SK-N-SH (cell line): Measurements from ENCODE around the gene RAG2.

Experiments used
- CTCF ChIP-seq: fragments of 200-600 bp; sonication (generic); IDR thresholded peaks from 2 replicates; pipeline ENCODE4 v1.6.1; 2017; ENCODE audit warnings: antibody characterized with exemption, mild to moderate bottlenecking, moderate library complexity
- EP300 ChIP-seq, 2 experiments: IDR thresholded peaks; 2 replicates each; pipeline versions ENCODE4 v1.4.0 to v1.6.1; 2012; ENCODE audit warnings: borderline replicate concordance in 1 of 2, low read depth in 1 of 2, low read length in 1 of 2
- EZH2phosphoT487 ChIP-seq: fragments of 200-600 bp; sonication (generic); IDR thresholded peaks from 2 replicates; pipeline ENCODE4 v1.6.1; 2017; ENCODE audit warnings: low read depth, mixed run types, mild to moderate bottlenecking, antibody characterized with exemption, moderate library complexity, borderline replicate concordance
- IRF3 ChIP-seq: fragments of 150-350 bp; IDR thresholded peaks from 2 replicates; pipeline ENCODE4 v1.6.1; 2016; ENCODE audit warnings: mild to moderate bottlenecking, low read depth, low read length
- MAX ChIP-seq: IDR thresholded peaks from 2 replicates; pipeline ENCODE4 v1.4.0; 2012; ENCODE audit warnings: low read depth
- NFIC ChIP-seq: IDR thresholded peaks from 2 replicates; pipeline ENCODE4 v1.4.0; 2012; ENCODE audit warnings: borderline replicate concordance
- POLR2AphosphoS5 ChIP-seq: IDR thresholded peaks from 2 replicates; pipeline ENCODE4 v1.6.1; 2012; ENCODE audit warnings: low read depth, low read length
- RAD21 ChIP-seq: IDR thresholded peaks from 2 replicates; pipeline ENCODE4 v1.6.1; 2012; ENCODE audit warnings: mild to moderate bottlenecking, low read length
- REST ChIP-seq: IDR thresholded peaks from 2 replicates; pipeline ENCODE4 v1.6.1; 2012; ENCODE audit warnings: mild to moderate bottlenecking, low read depth, low read length, moderate library complexity
- RFX5 ChIP-seq: IDR thresholded peaks from 2 replicates; pipeline ENCODE4 v1.6.1; 2012; ENCODE audit warnings: mild to moderate bottlenecking, improper control_type of control experiment, low read length
- SIN3A ChIP-seq: IDR thresholded peaks from 2 replicates; pipeline ENCODE4 v1.6.1; 2012; ENCODE audit warnings: low read depth, mild to moderate bottlenecking, low read length, moderate library complexity, borderline replicate concordance
- TEAD4 ChIP-seq: IDR thresholded peaks from 2 replicates; pipeline ENCODE4 v1.4.0; 2012; ENCODE audit warnings: mild to moderate bottlenecking, borderline replicate concordance; ENCODE audit not compliant: insufficient read depth
- USF2 ChIP-seq: fragments of 150-350 bp; IDR thresholded peaks from 2 replicates; pipeline ENCODE4 v1.6.1; 2017; ENCODE audit warnings: antibody characterized with exemption, low read length, low read depth, borderline replicate concordance
- YY1 ChIP-seq: IDR thresholded peaks from 2 replicates; pipeline ENCODE4 v1.4.0; 2012; ENCODE audit warnings: low read depth, mild to moderate bottlenecking

- TF ChIP-seq TEAD4 (no peak), YY1 (no peak), POLR2AphosphoS5 (no peak), CTCF (no peak), SIN3A (no peak), MAX (no peak), REST (no peak), IRF3 (no peak), USF2 (no peak), RAD21 (no peak), EZH2phosphoT487 (no peak), RFX5 (no peak), NFIC (no peak), EP300 (IDR thresholded peaks at IDR 0.05; ENCODE audit: borderline replicate concordance in 1 of 2, low read depth in 1 of 2, low read length in 1 of 2) (no peak)
These were observed 29.4 kb upstream of the RAG2 start for GRCh38 chr11:36627471-36627870.
